ENCODE data around the gene TOPORS. TPM values are rescaled to one million over a fixed set of nuclear protein-coding genes. Genes with fewer than 3 reads are reported as not detected.

Gene TOPORS
- polyA plus RNA-seq, 1 of the 3 experiments (the other 2 are of a cell fraction) = 4.9 TPM

- TF ChIP-seq MEF2A (IDR thresholded peaks at IDR 0.05; ENCODE audit: borderline replicate concordance, low read depth) (no peak), CHD2 (IDR thresholded peaks at IDR 0.05; ENCODE audit: low read length, partially characterized antibody) (no peak)
Measured at GRCh38 chr9:32516241-32516640, 36.1 kb downstream of the TOPORS start (continued).

- Histone ChIP-seq H3K27ac (ENCODE audit: low read depth in 2 of 2, low read length in 1 of 2) (no peak overlapping the region), H3K9ac (no peak overlapping the region), H4K20me1 (ENCODE audit: insufficient read depth) (no peaks in the 10 kb centered on the region), H2AFZ (ENCODE audit: low read depth) (no peak overlapping the region), H3K4me3 (ENCODE audit: low read depth in 2 of 2, low read length in 1 of 2) (no peak overlapping the region), H3K27me3 (ENCODE audit: insufficient read depth) (no peaks in the 10 kb centered on the region), H3F3A (replicated peaks; ENCODE audit: insufficient read depth) (peaks cover 9% of the 10 kb centered on the region), H3K4me1 (ENCODE audit: control insufficient read depth in 1 of 2, insufficient read depth in 2 of 2, low read depth in 1 of 2, low read length in 1 of 2) (no peaks in the 10 kb centered on the region), H3K36me3 (replicated peaks in 1 of 2; ENCODE audit: control insufficient read depth in 1 of 2, insufficient read depth in 2 of 2, low read length in 1 of 2) (no peaks in the 10 kb centered on the region), H3K9me2 (0 out of 2 replicates have a peak, but pooled peaks cover 4% of the 10 kb centered on the region), H3K9me3 (no peaks in the 10 kb centered on the region), H3K79me2 (ENCODE audit: insufficient read depth) (no peaks in the 10 kb centered on the region), H3K4me2 (no peak overlapping the region)
- ChIA-PET CTCF (interaction anchor here (1.4 to 2.5 kb wide), 4 partner anchors 17 to 130 kb away, joined by 3 to 6 read pairs (median 4); partner anchors contain the start of gene RIGI), POLR2A (no interaction called here)
- DNase-seq = no peak
- WGBS (ENCODE audit: low lambda C conversion rate) = 100% methylated on average over 1 of the region's 1 CpG
- TF ChIP-seq JUND (IDR thresholded peaks at IDR 0.05) = no peak
- no peak for TF ChIP-seq RXRA (IDR thresholded peaks at IDR 0.05; ENCODE audit: borderline replicate concordance, low read depth)
- TF ChIP-seq EZH2phosphoT487 (IDR thresholded peaks at IDR 0.05; ENCODE audit: borderline replicate concordance, low read depth) = no peak
- TF ChIP-seq SMC3 (IDR thresholded peaks at IDR 0.05; ENCODE audit: low read depth, low read length) = no peak
Measured at GRCh38 chr9:32508728-32509127, 43.7 kb downstream of the TOPORS start.

- POLR2A ChIA-PET = no interaction called here
- peaks cover 13% of the 10 kb centered on the region for H3F3A ChIP-seq (replicated peaks; ENCODE audit: insufficient read depth)
- H3K4me3 ChIP-seq (ENCODE audit: low read depth in 2 of 2, low read length in 1 of 2) = no peak overlapping the region
- no peak overlapping the region for H3K27ac ChIP-seq (ENCODE audit: low read depth in 2 of 2, low read length in 1 of 2)
- H4K20me1 ChIP-seq (ENCODE audit: insufficient read depth) = no peaks in the 10 kb centered on the region
- H2AFZ ChIP-seq (ENCODE audit: low read depth) = no peak overlapping the region
- H3K27me3 ChIP-seq (ENCODE audit: insufficient read depth) = no peaks in the 10 kb centered on the region
- 0 out of 4 replicates have a peak, but pooled peaks cover 0 to 3% of the 10 kb centered on the region in 2 experiments for H3K4me1 ChIP-seq (ENCODE audit: control insufficient read depth in 1 of 2, insufficient read depth in 2 of 2, low read depth in 1 of 2, low read length in 1 of 2)
- no peak overlapping the region for H3K4me2 ChIP-seq
- no peak for DNase-seq
- peaks cover 0 to 11% of the 10 kb centered on the region in 2 experiments for H3K36me3 ChIP-seq (replicated peaks in 1 of 2; ENCODE audit: control insufficient read depth in 1 of 2, insufficient read depth in 2 of 2, low read length in 1 of 2)
- TF ChIP-seq IRF3 (IDR thresholded peaks at IDR 0.05; ENCODE audit: low read depth, low read length) (no peak), NRF1 (IDR thresholded peaks at IDR 0.05; ENCODE audit: low read depth, low read length) (no peak), FOXJ3 (CRISPR knock-in tag; IDR thresholded peaks at IDR 0.05) (no peak), RXRA (IDR thresholded peaks at IDR 0.05; ENCODE audit: borderline replicate concordance, low read depth) (no peak), EP300 (IDR thresholded peaks at IDR 0.05; ENCODE audit: borderline replicate concordance in 1 of 2, low read depth in 1 of 2, low read length in 1 of 2) (no peak), YY1 (IDR thresholded peaks at IDR 0.05; ENCODE audit: low read depth) (no peak), TCF12 (IDR thresholded peaks at IDR 0.05) (no peak)
- no peak overlapping the region for H3K9ac ChIP-seq
- H3K79me2 ChIP-seq (ENCODE audit: insufficient read depth) = no peaks in the 10 kb centered on the region
- CTCF ChIA-PET = interaction anchor here (0.5 kb wide), 1 partner anchor 1471 kb away, joined by 4 read pairs; no protein-coding TSS in a partner anchor
- H3K9me2 ChIP-seq = 0 out of 2 replicates have a peak, but pooled peaks cover 4% of the 10 kb centered on the region
- WGBS (ENCODE audit: low lambda C conversion rate) = 95% methylated on average over 3 of the region's 3 CpGs
- no peaks in the 10 kb centered on the region for H3K9me3 ChIP-seq
Measured at GRCh38 chr9:32503008-32503407, 49.4 kb downstream of the TOPORS start.

Data from SK-N-SH (cell line).